ENCODE results near the gene CCDC127.
"Not testable (repeated sequence)": the region's sequence is repeated elsewhere in the genome, so short reads cannot be mapped to it uniquely, and the experiment has no call there.

DNA sequence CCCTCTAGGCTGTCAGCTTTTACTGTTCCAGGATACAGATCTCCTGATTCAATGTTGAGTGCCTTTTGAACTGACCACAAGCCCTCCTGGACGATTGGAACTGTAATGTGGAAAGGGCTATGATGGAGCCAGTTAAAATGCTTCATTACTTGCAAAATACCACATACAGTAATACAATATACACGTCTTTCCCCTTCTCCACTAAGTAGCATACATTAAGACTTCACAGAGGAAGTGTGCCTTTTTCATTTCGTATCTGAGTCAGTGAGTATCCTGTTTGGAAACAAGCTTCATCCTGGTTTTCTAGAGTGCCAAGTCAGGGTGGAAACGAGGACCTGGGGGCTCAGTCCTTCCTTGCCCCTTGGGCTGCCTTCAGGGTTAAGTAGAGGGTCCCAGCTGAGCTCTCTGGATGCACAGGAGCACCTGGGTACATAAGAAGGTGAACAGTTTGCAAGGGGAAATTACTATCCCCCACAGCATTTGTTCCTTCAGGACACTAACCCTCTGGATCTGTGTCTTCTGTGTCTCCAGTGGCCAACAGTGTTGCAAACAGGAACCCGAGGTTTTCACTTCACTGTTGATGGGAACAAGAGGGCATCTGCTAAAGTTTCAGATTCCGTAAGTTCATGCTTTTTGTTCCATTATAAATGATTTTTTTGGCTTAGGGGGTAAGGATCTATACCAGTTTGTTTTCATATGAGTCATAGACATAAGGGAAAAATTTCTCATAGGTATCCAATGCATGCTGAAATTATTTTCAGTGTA lies 5.2 kb upstream of the CCDC127 start:
- TF ChIP-seq, protein P1, sequence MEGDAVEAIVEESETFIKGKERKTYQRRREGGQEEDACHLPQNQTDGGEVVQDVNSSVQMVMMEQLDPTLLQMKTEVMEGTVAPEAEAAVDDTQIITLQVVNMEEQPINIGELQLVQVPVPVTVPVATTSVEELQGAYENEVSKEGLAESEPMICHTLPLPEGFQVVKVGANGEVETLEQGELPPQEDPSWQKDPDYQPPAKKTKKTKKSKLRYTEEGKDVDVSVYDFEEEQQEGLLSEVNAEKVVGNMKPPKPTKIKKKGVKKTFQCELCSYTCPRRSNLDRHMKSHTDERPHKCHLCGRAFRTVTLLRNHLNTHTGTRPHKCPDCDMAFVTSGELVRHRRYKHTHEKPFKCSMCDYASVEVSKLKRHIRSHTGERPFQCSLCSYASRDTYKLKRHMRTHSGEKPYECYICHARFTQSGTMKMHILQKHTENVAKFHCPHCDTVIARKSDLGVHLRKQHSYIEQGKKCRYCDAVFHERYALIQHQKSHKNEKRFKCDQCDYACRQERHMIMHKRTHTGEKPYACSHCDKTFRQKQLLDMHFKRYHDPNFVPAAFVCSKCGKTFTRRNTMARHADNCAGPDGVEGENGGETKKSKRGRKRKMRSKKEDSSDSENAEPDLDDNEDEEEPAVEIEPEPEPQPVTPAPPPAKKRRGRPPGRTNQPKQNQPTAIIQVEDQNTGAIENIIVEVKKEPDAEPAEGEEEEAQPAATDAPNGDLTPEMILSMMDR (IDR thresholded peaks at IDR 0.05): not testable (repeated sequence)
- not testable (repeated sequence) for TF ChIP-seq EZH2phosphoT487, EZH2 (IDR thresholded peaks at IDR 0.05)
